Fibroblast of the aortic adventitia (primary cell): ENCODE data around the gene UTS2R. TPM values are rescaled to one million over a fixed set of nuclear protein-coding genes. Genes with fewer than 3 reads are reported as not detected.
A peak's percentile ranks its signal among the peaks of the same experiment; 100 is the strongest.

Experiments
- DNase-seq: peaks from one replicate; pipeline ENCODE4 v3.0.0-alpha.2; 2010; ENCODE audit warnings: low read depth
- H3K4me3 ChIP-seq: 2 replicates; pipeline ENCODE4 v1.5.1; 2011; ENCODE audit warnings: low read depth, mild to moderate bottlenecking, control low read depth, low read length, moderate library complexity
- total RNA-seq: library from RNA; depleted of rRNA; stranded (reverse); fragments of >200 nt; gene quantifications from 2 replicates; pipeline ENCODE4 v1.2.3, GENCODE V29; 2012; ENCODE audit warnings: low replicate concordance
- TF ChIP-seq, protein P1 (sequence below): IDR thresholded peaks from 2 replicates; pipeline ENCODE4 v1.5.1; 2011; ENCODE audit warnings: mild to moderate bottlenecking, low read length, control low read depth, inconsistent platforms; ENCODE audit not compliant: insufficient read depth

UTS2R gene
- total RNA-seq, 1 donor, result not detected

DNA sequence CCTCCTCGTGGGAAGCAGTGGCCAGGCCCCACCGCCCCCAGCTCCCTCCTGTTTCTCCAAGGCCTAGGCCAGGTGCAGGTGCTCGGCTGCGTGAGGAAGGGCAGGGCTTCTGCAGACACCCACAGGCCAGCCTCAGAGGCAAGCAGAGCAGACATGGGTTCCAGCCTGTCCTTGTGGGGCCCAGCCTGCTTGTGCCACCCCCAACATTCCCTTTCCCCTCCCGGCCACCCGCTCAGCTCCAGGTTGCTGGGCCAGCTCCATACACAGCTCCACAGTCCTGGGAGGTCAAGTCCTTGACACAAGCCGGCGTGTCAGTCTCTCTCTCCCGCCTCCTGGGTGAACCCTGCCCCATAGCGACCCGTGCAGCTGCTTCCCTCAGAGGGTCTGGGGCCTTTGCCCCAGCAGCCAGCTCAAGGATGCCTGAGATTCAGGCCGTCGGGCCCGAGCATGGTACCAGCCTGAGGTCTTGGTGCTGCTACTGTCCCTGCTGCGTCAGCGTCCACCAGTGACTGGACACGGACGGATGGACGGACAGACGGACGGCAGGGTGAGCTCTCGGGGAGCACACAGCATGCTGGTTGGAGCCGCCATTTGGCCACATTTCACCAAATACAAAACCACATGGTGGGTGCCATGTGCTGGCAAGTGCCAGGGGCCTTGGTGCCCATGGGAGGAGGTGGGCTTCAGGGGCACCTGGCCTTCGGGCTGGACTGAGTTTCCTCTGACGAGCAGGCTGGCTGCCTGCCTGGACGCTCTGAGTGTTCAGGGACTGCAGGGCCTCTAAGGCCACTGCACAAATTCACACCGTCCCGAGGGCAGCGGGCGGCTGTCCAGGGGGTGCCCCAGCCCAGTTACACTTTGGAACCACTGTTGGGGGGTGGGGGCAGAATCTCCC is 46.0 kb upstream of the UTS2R start:
- TF ChIP-seq, protein P1, sequence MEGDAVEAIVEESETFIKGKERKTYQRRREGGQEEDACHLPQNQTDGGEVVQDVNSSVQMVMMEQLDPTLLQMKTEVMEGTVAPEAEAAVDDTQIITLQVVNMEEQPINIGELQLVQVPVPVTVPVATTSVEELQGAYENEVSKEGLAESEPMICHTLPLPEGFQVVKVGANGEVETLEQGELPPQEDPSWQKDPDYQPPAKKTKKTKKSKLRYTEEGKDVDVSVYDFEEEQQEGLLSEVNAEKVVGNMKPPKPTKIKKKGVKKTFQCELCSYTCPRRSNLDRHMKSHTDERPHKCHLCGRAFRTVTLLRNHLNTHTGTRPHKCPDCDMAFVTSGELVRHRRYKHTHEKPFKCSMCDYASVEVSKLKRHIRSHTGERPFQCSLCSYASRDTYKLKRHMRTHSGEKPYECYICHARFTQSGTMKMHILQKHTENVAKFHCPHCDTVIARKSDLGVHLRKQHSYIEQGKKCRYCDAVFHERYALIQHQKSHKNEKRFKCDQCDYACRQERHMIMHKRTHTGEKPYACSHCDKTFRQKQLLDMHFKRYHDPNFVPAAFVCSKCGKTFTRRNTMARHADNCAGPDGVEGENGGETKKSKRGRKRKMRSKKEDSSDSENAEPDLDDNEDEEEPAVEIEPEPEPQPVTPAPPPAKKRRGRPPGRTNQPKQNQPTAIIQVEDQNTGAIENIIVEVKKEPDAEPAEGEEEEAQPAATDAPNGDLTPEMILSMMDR, result no peak
- no peak overlapping the region for H3K4me3 ChIP-seq
- no peak for DNase-seq

DNA sequence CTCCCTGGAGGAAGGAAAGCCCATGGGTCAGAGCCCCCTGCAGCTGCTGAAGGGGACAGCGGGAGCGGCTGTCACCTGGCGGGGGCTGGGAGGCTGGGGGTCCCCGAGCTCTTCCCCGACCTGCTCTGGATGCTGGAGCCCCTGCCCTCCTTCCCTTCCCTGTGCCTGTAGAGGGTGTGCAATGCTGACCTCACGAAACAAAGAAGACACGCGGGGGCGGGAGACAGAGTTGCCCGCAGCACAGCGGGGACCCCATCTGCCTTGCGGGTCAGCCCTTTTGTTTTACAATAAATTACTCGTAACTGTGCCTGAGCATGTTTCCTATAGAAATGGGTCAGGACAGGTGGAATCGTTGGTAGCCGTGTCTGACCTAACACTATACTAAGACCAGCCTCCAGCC is 44.3 kb upstream of the UTS2R start:
- no peak for DNase-seq
- no peak overlapping the region for H3K4me3 ChIP-seq
- TF ChIP-seq, protein P1, result no peak

DNA sequence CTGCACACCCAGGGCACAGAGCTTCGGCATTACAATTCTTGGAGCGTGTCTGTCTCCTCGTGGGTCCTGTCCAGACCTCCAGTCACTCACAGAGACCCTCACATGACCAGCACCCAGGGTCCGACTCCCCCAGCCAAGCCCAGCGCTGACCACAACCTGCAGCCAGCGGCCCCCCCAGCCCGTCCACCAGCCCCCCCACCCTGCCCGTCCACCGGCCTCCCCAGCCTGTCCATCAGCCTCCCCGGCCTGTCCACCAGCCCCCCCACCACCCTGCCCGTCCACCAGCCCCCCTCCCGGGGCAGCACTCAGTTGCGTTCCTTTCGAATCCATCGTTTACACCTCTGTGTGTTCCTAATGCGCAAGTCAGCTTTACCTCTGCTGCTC is 43.8 kb upstream of the UTS2R start:
- H3K4me3 ChIP-seq, result no peak overlapping the region
- no peak for DNase-seq
- TF ChIP-seq, protein P1, result no peak

DNA sequence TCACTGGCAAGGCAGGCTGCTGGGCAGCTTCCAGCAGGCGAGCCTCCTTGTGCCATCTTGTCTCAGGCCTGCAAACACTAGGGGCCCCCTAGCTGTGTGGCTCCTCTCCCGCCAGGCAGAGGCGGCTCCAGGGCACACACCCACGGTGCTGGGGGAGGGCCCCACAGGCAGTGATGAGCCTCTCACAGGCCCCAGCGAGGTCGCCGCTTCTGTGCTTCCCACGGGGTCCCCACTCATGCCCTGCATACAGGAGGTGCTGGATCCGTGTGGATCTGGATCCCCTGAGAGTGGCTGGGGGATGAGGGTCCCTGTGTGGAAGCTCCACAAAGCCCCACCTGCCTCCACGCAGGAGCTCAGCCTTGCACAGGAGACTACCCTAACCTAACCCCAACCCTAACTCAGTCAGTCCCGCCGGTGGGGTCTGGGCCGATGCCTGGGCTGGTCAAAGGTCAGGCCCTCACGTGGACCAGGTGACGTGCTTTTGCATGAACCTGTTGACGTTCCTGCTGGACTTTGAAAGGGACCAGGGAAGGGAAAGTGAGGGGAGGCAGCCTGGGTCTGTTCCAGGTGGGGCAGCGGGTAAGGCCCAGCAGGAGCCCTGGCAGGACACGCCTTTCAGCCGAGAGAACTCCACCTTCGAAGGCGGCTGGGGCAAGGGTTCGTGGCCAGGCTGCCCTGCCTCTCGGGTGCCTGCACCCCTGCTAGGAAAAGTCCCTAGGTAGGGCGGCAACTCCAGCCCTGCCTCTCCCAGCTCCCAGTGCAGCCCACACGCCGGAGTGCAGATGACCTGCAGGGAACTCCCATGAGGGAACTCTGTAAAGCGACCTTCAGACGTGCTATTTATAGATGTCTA is 43.2 kb upstream of the UTS2R start:
- no peak for DNase-seq
- TF ChIP-seq, protein P1, result no peak
- no peak overlapping the region for H3K4me3 ChIP-seq

DNA sequence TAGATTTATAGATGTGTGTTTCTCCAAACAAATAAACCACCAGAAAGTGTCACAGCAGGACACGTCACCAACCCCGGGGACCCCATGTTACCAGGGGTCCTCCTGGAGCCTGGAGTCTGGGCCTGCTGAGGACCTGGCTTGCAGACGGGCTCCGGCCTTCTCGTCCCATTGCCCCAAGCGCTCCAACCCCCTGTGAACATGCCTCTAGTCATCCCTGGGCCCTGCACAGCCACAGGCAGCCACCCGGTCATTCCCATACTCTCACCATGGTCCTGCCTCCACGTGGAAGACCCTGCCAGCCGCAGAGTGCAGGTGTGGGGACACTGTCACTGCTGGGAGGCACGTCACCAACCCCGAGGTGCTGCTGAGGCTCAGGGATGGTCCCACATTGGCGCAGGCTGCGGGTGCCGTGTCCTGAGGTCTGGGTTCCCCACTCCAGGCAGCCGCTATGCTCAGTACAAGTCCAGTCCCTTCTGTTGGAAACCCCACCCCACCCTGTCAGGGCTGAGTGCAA is 42.5 kb upstream of the UTS2R start:
- DNase-seq, result no peak
- H3K4me3 ChIP-seq, result no peak overlapping the region
- TF ChIP-seq, protein P1, result no peak

DNA sequence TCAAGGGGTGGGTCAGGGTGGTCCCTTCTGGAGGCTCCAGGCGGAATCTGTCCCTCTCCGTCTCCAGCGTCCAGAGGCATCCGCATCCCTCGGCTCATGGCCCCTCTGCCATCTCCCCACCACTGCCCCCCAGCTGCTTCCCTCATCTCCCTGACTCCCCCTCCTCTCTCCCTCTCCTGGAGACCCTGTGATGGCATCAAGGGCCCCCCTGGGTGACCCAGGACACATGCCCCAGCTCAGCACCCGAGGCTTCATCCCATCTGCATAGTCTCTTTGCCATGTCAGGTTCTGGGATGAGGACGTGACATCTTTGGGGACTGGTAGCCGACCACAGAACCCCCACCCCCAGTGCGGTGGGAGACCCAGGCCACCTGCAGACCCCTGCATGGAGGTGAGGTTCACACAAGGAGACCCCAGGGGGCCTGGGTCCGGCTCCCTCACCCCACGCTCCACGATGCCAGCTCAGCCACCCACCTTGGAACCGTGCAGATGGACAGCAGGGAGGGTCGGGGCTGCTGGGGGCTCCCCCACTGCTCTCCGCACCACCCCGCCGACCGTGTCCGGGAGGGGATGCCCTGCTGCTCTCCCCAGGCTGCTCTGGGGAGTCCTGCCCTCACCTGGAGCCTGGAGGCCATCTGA is 41.8 kb upstream of the UTS2R start:
- peak overlapping the region; percentile 14 for H3K4me3 ChIP-seq
- TF ChIP-seq, protein P1, result no peak
- no peak for DNase-seq
